ENCODE data around the gene SLC25A41.
"Not testable (repeated sequence)": the region's sequence is repeated elsewhere in the genome, so short reads cannot be mapped to it uniquely, and the experiment has no call there.

SLC25A41 gene

GRCh38 chr19:6402837-6403608, 30.5 kb downstream of the SLC25A41 start:
- no peak for DNase-seq

- DNase-seq = no peak
These were observed 31.5 kb downstream of the SLC25A41 start for GRCh38 chr19:6402058-6402457.

DNA sequence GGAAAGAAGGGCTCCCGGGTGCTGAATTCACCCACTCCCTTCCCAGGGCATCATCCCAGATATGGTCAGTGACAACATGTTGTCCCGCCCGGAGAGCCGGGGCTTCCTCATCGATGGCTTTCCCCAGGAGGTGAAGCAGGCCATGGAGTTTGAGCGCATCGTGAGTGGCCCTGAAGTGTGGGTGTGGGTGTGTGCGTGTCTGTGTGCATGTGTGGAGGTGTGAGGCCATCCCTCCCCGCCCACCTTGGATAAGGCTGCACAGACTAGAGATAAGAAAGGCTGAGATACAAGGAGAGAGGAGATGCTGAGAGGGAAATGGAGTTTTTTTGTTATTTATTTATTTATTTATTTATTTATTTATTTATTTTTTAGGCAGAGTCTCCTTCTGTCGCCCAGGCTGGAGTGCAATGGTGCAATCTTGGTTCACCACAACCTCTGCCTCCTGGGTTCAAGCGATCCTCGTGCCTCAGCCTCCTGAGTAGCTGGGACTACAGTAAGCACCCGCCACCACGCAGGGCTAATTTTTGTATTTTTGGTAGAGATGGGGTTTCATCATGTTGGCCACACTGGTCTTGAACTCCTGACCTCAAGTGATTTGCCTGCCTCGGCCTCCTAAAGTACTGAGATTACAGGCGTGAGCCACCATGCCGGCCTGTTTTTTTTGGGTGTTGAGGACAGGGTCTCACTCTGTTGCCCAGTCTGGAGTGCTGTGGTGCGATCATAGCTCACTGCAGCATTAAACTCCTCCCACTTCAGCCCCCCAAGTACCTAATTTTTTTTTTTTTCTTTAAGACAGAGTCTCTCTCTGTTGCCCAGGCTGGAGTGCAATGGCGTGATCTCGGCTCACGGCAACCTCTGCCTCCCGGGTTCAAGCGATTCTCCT, 33.3 kb downstream of the SLC25A41 start:
- not testable (repeated sequence) for DNase-seq

- no peak for DNase-seq
These were observed 37.3 kb downstream of the SLC25A41 start for GRCh38 chr19:6396305-6396704.

- no peak for DNase-seq
These were observed 38.7 kb downstream of the SLC25A41 start for GRCh38 chr19:6394831-6395230.

- DNase-seq = peak in 1 of 2 donors; percentile 70
These were observed 39.6 kb downstream of the SLC25A41 start for GRCh38 chr19:6393983-6394412.

DNA sequence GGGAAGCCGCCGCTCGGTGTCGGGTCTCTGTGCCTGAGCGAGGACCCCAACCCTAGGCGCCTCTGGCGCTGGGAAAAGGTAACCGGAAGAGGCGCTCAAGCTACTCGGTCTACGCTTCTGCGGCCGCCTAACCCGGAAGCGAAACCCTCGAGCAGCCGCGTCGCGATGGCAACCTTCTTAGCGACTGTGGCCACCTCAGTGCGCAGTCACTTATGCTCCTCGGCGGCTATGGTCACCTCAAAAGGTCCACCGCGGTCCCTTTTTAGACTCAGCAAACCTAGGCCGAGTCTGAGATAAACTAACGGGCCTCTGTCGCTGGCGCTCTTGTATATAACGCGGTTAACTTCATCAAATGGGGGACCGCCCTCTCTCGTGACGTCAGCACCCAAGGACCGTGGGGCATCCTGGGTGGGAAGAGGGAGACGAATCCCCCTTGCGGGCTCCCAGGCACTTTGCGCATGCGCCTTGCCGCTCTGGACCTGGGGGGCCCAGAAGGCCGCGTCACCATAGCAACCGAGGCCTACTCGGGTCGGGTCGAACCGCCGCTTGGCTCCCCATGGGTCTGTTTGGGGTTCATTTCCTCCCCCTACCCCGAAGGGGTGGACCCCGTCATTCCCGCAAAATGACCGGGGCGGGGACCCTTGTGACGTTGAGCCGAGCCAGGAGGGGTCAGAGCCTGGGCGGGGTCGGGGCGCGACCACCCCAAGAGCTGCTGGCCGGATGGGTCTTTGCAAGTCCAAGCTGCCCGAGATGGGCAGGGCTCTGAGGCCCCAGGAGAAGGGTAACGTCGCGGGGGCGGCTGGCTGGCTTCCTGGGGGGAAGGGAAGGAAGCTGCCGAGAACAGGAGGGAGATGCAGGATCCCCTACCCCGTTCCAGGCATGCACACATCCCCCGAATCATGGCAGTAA, 40.2 kb downstream of the SLC25A41 start, which contains the start of gene GTF2F1:
Gene GTF2F1 (minus strand): TSS at position 91 of the 909 bp plus-strand sequence. CDS start 169 bp downstream, outside the sequence.
- peak; percentile 86 to 89 for DNase-seq

- no peak for DNase-seq
These were observed 41.1 kb downstream of the SLC25A41 start for GRCh38 chr19:6392221-6393073.

- no peak for DNase-seq
These were observed 46.2 kb downstream of the SLC25A41 start for GRCh38 chr19:6387372-6387771.

DNA sequence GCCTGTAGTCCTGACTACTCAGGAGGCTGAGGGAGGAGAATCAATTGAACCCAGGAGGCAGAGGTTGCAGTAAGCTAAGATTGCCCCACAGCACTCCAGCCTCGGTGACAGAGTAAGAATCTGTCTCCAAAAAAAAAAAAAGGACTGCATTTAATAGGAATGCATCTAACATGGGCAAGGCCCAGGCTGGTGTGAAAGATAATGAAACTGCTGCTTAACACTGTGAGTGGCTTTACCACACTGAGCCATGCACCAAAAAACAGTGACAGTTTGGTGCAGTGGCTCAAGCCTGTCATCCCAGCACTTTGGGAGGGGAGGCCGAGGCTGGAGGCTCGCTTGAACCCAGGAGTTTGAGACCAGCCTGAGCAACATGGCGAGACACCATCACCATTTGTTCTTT, 49.2 kb downstream of the SLC25A41 start:
- no peak for DNase-seq

- DNase-seq = no peak
These were observed 50.4 kb downstream of the SLC25A41 start for GRCh38 chr19:6383188-6383587.

- no peak for DNase-seq
These were observed 52.4 kb downstream of the SLC25A41 start for GRCh38 chr19:6381030-6381750.

- no peak for DNase-seq
These were observed 53.8 kb downstream of the SLC25A41 start for GRCh38 chr19:6379744-6380143.

GRCh38 chr19:6378486-6378885, 55.1 kb downstream of the SLC25A41 start:
- no peak for DNase-seq

DNA sequence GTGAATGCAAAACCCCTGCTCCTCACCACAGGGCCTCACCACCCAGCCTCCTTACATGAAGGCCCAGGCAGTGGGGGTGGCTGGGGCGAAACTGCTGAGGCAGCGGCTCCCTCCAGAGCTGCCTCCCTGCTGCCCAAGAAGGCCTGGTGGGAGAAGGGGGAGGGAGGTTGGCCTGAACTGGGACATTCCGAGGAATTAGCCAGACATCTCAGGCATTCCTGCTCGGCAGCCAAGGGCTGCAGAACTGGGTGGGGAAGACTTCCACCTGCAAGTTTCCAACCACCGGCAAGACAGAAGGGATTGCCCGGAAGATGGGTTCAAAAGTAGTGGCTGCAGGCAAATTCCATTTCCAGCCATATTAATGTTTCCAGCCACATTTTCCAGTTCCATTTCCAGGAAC, 55.5 kb downstream of the SLC25A41 start:
- DNase-seq = no peak

DNA sequence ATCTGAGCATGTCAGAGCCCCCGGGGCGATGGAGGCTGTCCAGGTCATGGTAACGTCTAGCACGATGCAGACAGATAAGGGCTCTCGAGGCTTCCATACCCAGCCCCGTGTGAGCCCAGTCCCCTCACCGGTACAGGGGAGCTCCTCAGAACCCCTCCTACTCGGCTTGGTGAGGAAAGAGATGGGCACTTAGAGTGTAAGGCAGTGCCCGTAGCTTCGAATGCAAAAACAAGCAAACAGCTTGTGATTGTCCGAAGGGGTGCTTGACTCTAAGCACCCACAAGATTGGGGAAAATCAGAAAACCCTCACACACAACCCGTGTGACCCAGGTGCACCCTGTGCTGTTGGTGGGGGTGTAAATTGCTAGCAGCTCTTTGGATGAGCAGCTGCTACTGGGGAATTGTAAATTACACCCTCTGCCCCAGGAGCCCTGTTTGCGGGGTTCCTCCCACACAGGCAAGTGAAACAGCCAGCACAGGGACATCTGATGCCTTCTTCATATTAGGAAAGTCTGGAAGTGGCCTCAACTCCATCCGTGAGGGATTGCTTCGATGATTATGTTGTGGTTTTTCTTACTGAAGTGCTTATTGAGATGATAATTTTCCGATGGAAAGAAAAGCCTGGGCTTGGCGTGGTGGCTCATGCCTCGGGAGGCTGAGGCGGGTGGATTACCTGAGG, 56.9 kb downstream of the SLC25A41 start:
- DNase-seq = no peak

All from stimulated activated CD4-positive, alpha-beta T cell treated with anti-CD3 and anti-CD28 coated beads, Interleukin-2, amount 100 ng/mL, for 48 hours (primary cell).